ENCODE measurements around the gene SGPP2. TPM values are rescaled to one million over a fixed set of nuclear protein-coding genes. Genes with fewer than 3 reads are reported as not detected.

Gene SGPP2
- total RNA-seq, 1 donor from 2014 or later, result 12.4 TPM

GRCh38 chr2:222506230-222506935, 82.0 kb downstream of the SGPP2 start:
- peaks cover 12% of the 10 kb centered on the region for H3K4me1 Mint-ChIP-seq
- H3K27ac Mint-ChIP-seq, result no peak overlapping the region
- ChIA-PET POLR2A (no interaction called here), CTCF (no interaction called here)
- no peak overlapping the region for H3K4me3 Mint-ChIP-seq
- DNase-seq, result no peak
- intact Hi-C loops (cut with micrococcal nuclease), result no loop called here
- no peak for TF ChIP-seq CTCF (IDR thresholded peaks at IDR 0.05)
- no peaks in the 10 kb centered on the region for H3K36me3 Mint-ChIP-seq (ENCODE audit: low read depth)
- H3K9me3 Mint-ChIP-seq, result no peaks in the 10 kb centered on the region
- no peak for ATAC-seq (ENCODE audit: low read depth)
- no peaks in the 10 kb centered on the region for H3K27me3 Mint-ChIP-seq

GRCh38 chr2:222514901-222515300, 90.6 kb downstream of the SGPP2 start:
- no peaks in the 10 kb centered on the region for H3K36me3 Mint-ChIP-seq (ENCODE audit: low read depth)
- H3K9me3 Mint-ChIP-seq, result peaks cover 8% of the 10 kb centered on the region
- H3K27ac Mint-ChIP-seq, result no peak overlapping the region
- no peak overlapping the region for H3K4me3 Mint-ChIP-seq
- DNase-seq (no peak), ATAC-seq (ENCODE audit: low read depth) (no peak)
- H3K27me3 Mint-ChIP-seq, result no peaks in the 10 kb centered on the region
- no peaks in the 10 kb centered on the region for H3K4me1 Mint-ChIP-seq
- TF ChIP-seq CTCF (IDR thresholded peaks at IDR 0.05), result no peak
- intact Hi-C loops (cut with micrococcal nuclease), result no loop called here
- ChIA-PET CTCF (no interaction called here), POLR2A (no interaction called here)

- Mint-ChIP-seq H3K27ac (no peak overlapping the region), H3K27me3 (no peaks in the 10 kb centered on the region), H3K9me3 (peaks cover 3% of the 10 kb centered on the region), H3K36me3 (ENCODE audit: low read depth) (no peaks in the 10 kb centered on the region), H3K4me3 (no peak overlapping the region), H3K4me1 (no peaks in the 10 kb centered on the region)
- DNase-seq (no peak), ATAC-seq (ENCODE audit: low read depth) (no peak)
- ChIA-PET CTCF (no interaction called here), POLR2A (no interaction called here)
- TF ChIP-seq CTCF (IDR thresholded peaks at IDR 0.05), result no peak
- intact Hi-C loops (cut with micrococcal nuclease), result no loop called here
Measured at GRCh38 chr2:222518570-222519381, 94.4 kb downstream of the SGPP2 start.

- Mint-ChIP-seq H3K36me3 (ENCODE audit: low read depth) (peaks cover 11% of the 10 kb centered on the region), H3K27me3 (no peaks in the 10 kb centered on the region), H3K9me3 (peaks cover 2% of the 10 kb centered on the region), H3K4me1 (no peaks in the 10 kb centered on the region), H3K27ac (no peak overlapping the region), H3K4me3 (no peak overlapping the region)
- POLR2A ChIA-PET, result no interaction called here
- DNase-seq (no peak), ATAC-seq (ENCODE audit: low read depth) (no peak)
- TF ChIP-seq CTCF (IDR thresholded peaks at IDR 0.05), result no peak
- CTCF ChIA-PET, result interaction anchor here (0.7 kb wide), 1 partner anchor 203 kb away, joined by 3 read pairs; no protein-coding TSS in a partner anchor
- intact Hi-C loops (cut with micrococcal nuclease), result no loop called here
Measured at GRCh38 chr2:222521099-222521498, 96.8 kb downstream of the SGPP2 start.

GRCh38 chr2:222522082-222522481, 97.7 kb downstream of the SGPP2 start:
- H3K4me3 Mint-ChIP-seq, result no peak overlapping the region
- no peak for TF ChIP-seq CTCF (IDR thresholded peaks at IDR 0.05)
- H3K4me1 Mint-ChIP-seq, result no peaks in the 10 kb centered on the region
- no peak overlapping the region for H3K27ac Mint-ChIP-seq
- POLR2A ChIA-PET, result no interaction called here
- H3K9me3 Mint-ChIP-seq, result peaks cover 4% of the 10 kb centered on the region
- ATAC-seq (ENCODE audit: low read depth) (no peak), DNase-seq (no peak)
- no peaks in the 10 kb centered on the region for H3K27me3 Mint-ChIP-seq
- peaks cover 16% of the 10 kb centered on the region for H3K36me3 Mint-ChIP-seq (ENCODE audit: low read depth)
- CTCF ChIA-PET, result interaction anchor here (0.7 kb wide), 1 partner anchor 204 kb away, joined by 3 read pairs; no protein-coding TSS in a partner anchor
- intact Hi-C loops (cut with micrococcal nuclease), result no loop called here
